Stomach (tissue), 4 donors: ENCODE results near the gene IFT22.

Source experiments
- POLR2A ChIP-seq, 4 donors: fragments of 450-650 bp; IDR thresholded peaks; one replicate each; pipeline ENCODE4 v1.6.1; 2016; ENCODE audit warnings: antibody characterized with exemption in 4 of 4, control low read depth in 2 of 4, mild to moderate bottlenecking in 1 of 4, moderate library complexity in 1 of 4
- TF ChIP-seq, protein P1 (sequence below), 7 experiments: fragments of 450-650 bp in 4 of 7; fragments of 200-600 bp in 3 of 7; sonication (generic) in 3 of 7; IDR thresholded peaks; one replicate each; pipeline ENCODE4 v1.5.1; 2016 to 2019; ENCODE audit warnings: antibody characterized with exemption in 7 of 7, control low read depth in 2 of 7, mild to moderate bottlenecking in 1 of 7

DNA sequence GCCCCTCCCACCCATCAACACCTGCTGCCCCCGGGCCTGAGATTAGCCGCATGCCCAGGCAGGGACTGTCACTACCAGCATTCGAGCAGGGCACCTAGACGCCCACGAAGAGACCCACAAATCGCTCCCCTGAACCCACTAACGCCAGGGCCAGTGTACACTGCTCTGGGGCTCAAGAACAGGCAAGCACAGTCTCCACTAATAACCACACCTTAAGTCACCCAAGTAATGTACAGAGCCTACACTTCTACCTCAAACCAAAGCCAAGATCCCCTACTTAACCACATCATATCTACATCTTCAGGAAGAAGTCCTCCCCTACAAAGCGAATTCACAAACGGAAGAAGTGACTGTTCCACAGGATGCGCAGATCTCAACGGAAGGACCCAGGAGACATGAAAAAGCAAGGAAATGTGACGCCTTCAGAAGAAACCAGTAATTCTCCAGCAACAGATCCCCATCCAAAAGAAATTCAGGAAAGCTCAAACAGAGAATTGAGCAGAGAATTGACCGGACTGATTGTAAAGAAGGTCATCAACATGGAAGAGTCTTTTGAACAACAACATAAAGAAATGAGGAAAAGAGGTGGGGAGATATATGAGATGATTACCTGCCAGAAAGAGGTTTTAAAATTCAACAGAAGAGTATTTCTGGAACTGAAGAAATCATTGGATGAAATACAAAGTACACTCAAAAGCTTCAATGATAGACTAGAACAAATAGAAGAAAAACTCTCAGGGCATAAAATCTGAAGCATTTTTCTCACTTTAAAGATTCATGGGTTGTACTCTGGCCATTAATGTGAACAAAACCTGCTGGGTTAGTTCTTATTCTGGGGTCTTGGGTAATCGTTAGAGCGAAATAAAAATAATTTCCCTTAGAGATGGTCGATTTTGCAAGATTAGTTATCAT is 20.9 kb downstream of the IFT22 start:
- TF ChIP-seq POLR2A (IDR thresholded peaks at IDR 0.05), result no peak
- TF ChIP-seq, protein P1, sequence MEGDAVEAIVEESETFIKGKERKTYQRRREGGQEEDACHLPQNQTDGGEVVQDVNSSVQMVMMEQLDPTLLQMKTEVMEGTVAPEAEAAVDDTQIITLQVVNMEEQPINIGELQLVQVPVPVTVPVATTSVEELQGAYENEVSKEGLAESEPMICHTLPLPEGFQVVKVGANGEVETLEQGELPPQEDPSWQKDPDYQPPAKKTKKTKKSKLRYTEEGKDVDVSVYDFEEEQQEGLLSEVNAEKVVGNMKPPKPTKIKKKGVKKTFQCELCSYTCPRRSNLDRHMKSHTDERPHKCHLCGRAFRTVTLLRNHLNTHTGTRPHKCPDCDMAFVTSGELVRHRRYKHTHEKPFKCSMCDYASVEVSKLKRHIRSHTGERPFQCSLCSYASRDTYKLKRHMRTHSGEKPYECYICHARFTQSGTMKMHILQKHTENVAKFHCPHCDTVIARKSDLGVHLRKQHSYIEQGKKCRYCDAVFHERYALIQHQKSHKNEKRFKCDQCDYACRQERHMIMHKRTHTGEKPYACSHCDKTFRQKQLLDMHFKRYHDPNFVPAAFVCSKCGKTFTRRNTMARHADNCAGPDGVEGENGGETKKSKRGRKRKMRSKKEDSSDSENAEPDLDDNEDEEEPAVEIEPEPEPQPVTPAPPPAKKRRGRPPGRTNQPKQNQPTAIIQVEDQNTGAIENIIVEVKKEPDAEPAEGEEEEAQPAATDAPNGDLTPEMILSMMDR (IDR thresholded peaks at IDR 0.05), result no peak
